DMS79 treated with DMSO at 0.1 percent for 48 hours (cell line): ENCODE data around the gene GALR2.
"Not testable (repeated sequence)": the region's sequence is repeated elsewhere in the genome, so short reads cannot be mapped to it uniquely, and the experiment has no call there.

Experiments used
- DNase-seq: peaks from one replicate; lab custom pipeline; 2025; lab: John Stamatoyannopoulos, UW

The GALR2 gene, protein sequence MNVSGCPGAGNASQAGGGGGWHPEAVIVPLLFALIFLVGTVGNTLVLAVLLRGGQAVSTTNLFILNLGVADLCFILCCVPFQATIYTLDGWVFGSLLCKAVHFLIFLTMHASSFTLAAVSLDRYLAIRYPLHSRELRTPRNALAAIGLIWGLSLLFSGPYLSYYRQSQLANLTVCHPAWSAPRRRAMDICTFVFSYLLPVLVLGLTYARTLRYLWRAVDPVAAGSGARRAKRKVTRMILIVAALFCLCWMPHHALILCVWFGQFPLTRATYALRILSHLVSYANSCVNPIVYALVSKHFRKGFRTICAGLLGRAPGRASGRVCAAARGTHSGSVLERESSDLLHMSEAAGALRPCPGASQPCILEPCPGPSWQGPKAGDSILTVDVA

DNA sequence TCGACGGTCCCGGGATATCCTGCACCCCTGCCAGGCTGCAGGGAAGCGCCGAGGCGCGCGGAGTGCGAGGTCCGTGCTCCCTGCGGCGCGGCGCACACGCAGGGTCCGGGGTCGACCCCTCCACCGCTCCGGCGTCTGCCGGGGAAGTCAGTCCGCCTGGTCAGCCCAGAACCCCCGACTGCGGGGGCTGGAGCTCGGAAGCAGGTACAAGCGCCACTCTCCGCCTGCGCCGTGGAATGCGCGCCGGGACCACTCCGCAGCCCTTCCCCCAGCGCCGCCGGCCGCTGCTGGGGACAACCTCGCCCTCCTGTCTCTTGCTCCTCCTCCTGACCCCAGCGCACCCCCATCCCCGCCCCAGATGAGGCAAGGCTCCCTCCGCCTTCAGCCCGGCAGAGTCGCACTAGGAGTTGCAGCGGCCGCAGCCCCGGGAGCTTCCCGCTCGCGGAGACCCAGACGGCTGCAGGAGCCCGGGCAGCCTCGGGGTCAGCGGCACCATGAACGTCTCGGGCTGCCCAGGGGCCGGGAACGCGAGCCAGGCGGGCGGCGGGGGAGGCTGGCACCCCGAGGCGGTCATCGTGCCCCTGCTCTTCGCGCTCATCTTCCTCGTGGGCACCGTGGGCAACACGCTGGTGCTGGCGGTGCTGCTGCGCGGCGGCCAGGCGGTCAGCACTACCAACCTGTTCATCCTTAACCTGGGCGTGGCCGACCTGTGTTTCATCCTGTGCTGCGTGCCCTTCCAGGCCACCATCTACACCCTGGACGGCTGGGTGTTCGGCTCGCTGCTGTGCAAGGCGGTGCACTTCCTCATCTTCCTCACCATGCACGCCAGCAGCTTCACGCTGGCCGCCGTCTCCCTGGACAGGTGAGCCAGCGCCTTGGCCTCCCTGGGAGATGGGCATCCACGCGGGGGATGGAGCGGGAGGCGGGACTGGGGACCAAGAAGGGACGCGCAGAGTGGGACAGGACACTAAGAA lies at the start of gene GALR2:
Gene GALR2, plus strand, starts transcription at position 392 of the 974 bp plus-strand sequence. Its CDS starts 103 bp downstream, at position 495.
- peak; percentile 31 for DNase-seq

DNA sequence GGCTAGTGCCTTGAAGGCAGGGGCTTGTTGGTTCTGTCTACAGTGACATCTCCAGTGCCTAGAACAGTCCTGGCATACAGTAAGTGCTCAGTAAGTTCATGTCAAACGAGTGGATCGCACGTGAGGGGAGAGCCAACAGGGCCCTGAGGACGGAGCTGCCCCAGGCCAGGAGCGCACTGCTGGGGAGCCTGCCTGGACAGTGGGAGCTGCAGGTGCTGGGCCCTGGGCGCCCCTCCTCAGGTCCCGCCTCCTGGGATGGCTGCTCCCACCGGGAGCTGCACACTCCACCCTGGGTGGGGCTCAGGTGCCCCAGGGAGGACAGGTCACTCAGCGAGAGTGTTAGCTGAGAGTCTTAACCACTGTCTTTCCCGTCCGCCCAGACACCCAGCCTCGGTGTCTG lies 49.3 kb upstream of the GALR2 start:
- no peak for DNase-seq

DNA sequence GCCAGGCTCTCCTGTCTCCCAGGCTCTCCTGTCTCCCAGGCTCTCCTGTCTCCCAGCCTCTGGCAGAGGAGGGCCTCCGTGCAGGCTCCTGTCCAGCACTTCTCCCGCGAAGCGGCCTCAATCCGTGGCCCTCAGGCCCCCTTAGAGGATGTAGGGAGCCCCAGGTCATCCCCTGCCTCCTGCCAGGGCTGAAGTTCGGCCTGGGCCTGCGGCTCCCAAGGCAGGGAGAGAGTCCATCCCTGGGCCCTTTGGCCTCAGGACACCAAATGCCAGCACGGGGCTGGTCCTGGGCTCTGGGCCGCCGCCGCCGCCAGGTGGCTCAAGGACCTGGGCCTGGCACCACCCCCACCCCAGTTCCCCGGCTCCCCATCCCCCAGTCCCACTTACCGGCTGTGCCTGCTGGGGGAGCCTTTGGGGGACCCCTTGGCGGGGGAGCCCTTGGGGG lies 47.8 kb upstream of the GALR2 start:
- DNase-seq: no peak

DNA sequence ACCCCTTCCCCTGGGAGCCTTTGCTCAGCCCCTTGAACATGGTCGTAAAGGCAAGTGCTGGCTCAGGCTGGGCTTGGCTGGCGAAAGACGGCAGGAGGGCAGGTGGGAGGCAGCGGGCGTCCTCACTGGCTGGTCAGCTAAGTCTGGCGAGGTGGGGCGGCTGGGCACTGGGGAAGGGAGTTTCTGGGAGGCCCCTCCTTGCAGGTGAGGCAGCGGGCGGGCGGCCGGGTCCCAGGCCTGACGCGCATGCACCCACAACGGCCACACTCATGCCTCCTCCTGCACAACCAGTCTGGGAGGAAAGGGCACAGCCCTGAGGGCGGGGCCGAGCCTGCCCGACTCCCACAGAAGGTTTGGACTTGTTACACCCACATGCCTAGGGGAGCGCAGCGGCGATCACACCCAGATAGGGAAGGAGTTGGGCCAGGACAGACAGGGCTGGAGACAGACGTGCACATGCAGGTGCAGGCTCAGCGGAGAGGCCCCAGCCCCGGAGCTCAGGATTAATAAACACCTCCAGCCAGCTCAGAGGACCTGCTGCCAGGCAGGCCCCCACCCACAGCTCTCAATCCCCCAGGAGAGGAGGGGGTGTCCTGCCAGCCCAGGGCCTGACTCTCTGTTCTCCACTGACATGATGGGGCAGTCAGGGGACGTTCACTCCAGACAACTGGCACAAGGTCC lies 47.3 kb upstream of the GALR2 start, which contains the start of gene EVPL:
Gene EVPL, minus strand, starts transcription at position 148 of the 681 bp plus-strand sequence. Its CDS starts 108 bp downstream, at position 40.
- peak; percentile 44 for DNase-seq

DNA sequence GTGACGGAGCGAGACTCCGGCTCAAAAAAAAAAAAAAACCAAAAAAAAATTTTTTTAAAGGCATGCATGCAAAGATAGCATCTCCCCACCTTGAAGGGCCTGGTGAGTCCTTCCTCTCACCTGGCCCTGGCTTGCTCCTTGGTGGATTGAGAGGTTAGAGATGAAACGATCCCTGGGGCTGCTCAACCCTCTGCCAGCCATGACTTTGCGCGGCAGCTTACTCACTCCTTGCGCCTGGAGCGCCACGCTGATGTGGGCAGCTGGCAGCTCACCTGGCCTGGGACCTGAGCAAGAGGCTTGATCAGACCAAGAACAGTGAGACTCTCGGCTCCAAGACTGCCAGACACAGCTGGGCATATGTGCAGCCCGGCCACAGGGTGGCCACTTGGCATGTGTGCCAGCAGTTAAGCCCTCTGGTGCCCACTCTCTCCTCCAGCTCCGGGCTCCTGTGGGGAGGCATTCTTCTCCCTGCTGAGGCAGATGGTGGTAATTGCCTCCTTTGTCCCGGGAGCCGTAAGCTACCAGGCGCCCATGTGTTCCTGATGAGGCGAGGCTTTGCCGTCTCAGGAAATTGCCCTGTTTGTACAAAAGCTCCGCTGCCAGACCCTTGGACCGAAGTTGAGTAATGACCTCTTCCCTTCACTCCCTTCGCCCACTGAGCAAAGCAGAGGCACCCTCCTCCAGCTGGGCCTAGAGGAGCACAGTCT lies 42.4 kb upstream of the GALR2 start:
- no peak for DNase-seq

DNA sequence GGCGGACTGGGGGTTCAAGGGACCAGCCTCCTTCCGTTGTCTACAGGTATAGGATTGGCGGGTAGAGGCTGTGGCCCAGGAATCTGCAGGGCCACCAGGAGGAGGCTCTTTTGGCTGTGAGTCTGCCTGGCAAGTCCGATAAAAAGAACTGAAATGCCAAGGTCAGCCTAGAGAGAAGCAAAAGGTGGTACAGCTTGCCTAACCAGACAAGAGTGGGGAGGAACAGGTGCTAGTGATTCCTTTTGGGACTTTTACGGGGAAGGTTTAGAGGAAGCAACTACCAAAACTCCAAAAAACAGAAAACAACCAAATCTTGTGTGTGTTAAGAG lies 41.8 kb upstream of the GALR2 start:
- no peak for DNase-seq

DNA sequence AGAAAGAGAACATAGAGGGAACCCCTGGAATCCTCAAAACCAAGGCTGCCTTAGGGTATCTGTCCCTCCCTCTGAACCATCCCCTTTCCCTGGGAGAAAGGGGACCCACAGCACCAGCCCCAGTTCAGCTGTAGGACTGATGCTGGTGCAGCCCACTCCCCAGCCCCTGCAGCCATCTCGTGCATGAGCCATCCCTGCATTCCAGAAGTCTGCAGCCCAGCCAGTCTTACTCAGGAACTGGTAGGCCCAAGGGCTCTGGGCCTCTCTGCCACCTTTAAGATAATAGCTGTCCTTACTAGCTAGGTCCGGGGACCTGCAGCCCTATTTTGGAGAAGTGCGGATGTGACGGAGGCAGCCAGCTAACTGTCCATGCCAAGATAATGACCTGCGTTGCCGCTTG lies 41.4 kb upstream of the GALR2 start:
- DNase-seq: no peak

DNA sequence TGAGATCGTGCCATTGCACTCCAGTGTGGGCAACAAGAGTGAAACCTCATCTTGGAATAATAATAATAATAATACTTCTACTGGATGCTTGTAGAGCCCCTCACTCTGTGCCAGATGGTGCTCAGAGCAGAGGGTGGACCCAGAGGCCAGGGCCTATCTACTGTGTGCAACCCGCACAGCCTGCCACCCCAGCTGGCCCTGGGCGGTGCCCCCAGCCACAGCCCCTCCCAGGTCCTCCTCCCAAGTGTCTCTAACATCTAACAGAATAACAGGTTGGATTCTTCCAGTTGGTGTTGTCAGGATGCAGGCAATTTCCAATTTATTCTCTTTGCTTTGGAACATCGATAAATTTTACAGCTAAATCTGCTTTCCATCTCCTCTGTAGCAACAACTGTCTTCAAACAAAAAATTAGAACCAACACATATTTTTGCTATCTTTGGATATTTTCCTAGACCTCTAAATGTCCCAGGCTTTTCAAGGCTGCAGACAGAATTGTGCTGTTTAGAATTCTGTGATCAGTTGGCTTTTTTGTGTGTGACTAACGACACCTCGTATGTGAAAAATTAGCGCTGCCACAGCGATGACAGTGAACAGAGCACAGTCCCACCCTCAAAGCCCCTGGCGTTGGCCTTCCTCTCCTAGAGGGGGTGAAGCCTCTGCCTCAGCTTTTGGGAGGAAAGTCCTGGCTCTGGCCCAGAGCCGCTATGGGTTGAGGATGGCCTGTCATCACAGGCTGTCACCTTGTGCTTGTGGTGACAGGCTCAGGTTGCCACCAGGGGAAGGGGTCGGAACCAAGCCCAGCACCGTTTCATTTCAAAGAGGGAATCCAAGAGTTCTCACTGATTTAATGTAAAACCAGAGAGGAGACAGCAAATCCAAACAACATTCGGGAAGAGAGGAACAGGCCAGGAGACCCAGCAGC lies 39.9 kb upstream of the GALR2 start:
- no peak for DNase-seq

DNA sequence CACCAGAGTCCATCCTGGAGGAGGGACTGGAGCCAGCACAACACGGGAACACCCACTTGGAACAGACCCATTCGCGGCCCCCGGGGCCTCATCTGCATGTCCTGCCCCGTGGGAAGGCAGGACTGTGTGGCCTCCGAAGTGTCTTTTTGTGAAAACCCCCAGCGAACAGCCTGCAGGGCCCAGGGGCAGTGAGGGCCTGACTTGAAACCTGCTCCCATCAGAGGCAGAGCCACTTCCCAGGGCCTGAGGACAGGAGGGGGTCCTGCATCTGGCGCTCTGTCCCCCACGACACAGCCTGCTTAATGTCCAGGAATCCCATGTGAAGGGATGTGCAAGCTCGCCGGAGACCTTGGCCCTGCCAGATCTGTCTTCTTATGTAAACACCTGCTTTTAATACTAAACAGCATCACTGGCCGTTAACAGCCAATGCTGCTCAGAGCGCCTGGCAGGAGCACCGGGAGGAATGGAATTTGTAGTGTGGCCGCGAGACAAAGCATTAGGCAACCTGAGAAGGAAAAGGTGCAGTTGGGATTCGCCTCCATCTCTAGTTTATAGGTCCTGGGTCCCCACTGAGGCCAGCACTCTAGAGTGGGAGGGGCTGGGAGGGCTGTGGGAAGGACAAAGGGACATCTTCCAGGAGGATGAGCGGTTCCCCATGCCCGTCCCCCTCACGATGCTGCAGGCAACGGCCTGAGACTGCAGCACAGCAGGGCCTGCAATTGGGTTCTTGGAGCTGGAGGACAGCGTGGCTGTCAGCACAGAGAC lies 37.9 kb upstream of the GALR2 start:
- no peak for DNase-seq

DNA sequence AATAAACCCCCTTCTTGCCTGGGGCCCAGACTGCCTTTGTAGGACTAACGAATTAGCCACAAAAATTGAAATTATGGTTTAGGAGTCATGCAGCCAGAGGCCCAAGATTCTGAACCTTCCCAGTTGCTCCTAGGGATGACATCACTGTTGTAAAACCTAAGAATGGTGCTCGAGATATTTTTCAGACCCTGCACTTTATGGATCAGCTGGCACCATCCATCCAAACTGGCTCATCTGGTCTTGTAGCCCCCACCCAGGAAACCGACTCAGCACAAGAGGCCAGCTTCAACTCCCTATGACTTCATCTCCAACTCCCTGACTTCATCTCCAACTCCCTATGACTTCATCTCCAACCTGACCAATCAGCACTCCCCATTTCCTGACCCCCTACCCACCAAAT lies 36.5 kb upstream of the GALR2 start:
- no peak for DNase-seq

DNA sequence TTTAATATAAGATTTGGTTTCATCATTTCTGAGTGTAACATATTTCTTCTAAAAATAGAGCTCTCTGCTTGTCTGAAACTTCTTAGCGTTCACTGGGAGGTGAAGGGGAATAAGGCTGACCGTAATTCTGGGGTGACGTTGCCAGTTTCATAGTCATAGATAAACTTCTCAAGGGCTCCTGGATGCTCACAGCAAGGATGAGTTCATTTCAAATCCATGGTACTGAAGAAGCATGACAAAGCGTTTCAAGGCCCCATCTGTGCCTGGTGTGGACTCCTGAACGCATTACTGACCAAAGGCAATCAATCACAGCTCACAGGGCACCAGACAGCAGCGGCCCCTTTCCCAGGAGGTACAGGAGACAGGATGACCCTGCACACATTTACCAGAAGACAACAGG lies 35.5 kb upstream of the GALR2 start:
- no peak for DNase-seq

DNA sequence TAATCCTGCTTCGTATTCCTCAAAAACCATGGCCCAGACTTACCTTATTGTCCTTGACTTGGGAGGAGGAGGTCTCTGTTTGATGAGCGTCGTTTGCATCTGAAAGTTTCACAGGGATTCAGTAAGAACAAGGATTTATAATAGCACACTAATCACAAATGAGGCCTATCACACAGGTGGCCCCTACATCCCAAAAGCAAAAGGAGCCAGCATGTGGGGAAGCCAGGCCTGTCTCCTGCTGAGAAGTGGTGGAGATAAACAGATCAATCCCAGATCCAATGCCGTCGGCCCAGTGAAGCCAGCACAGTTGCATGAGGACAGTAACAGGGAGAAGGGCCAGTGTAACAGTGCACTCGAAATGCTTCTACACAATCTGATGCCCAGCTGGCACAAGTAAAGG lies 34.2 kb upstream of the GALR2 start:
- no peak for DNase-seq

DNA sequence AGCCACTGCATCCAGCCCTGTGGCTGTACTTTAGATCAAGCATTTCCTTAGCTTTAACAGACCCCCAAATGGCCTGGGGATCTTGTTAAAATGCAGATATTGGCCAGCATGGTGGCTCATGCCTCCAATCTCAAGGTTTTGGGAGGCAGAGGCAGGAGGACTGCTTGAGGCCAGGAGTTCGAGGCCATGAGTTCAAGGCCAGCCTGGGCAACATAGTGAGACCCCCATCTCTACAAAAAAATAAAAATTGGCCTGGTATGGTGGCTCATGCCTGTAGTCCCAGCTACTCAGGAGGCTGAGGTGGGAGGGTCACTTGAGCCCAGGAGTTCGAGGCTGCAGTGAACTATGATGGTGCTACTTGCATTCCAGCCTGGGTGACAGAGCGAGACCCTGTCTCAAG lies 31.7 kb upstream of the GALR2 start:
- not testable (repeated sequence) for DNase-seq

DNA sequence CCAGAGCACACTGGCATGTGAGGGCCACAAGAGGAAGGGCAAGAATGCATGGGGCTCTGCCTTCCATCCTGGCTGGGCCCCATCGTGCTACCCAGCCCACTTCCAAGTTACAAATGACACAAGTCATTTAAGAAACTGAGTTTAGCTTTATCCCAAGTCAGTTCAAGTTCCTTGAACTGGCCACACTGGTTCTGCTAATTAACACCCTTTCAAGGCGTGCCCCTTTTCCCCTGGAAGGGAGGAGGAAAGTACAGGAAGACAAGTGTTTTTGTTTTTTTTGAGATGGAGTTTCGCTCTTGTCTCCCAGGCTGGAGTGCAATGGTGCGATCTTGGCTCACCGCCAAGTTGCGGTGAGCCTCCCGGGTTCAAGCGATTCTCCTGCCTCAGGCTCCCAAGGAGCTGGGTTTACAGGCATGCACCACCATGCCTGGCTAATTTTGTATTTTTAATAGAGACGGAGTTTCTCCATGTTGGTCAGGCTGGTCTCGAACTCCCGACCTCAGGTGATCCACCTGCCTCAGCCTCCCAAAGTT lies 30.0 kb upstream of the GALR2 start:
- not testable (repeated sequence) for DNase-seq

DNA sequence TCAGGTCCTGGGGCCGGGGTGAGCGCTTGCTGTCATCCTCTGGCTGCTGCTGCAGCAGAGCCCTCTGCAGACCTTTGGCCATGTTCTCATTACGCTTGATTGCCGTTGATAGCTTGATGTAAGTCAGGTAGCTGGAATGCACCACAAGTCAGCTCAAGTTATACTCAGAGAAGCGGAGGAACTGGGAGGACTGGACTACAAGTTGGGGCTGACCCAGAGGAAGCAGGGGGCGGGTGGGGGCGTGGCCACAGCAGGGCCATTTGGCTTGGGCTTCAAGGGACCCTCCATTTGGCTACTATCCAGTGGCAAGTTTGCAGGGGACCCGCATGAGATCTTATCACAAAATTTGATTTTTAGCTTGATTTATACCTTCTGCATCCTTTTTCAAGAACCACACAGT lies 28.5 kb upstream of the GALR2 start:
- no peak for DNase-seq

DNA sequence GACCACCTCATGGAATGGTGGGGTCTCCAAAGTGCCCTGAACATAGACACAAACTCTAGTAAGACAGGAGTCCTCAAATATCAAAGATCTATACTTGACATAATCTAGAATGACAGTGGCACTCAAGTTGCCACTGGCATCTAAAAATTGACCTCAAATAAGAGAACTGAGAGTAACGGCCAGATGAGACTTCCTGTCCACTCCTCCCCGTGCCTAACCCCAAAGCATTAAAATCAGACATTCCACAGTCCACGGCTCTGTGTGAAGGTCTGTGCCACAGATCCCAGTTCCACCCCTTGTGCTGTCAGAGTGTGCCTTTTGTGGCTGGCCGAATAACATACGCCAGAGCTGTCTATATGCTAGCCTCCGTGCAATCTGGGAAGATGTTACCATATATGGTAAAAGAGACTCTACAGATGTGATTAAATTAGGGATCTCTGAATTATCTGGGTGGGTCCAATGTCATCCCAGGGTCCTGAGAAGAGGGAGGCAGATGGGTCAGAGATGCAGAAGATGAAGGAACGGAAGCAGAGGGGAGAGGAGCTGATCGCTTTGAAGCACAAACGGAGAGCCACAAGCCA lies 26.5 kb upstream of the GALR2 start:
- no peak for DNase-seq

DNA sequence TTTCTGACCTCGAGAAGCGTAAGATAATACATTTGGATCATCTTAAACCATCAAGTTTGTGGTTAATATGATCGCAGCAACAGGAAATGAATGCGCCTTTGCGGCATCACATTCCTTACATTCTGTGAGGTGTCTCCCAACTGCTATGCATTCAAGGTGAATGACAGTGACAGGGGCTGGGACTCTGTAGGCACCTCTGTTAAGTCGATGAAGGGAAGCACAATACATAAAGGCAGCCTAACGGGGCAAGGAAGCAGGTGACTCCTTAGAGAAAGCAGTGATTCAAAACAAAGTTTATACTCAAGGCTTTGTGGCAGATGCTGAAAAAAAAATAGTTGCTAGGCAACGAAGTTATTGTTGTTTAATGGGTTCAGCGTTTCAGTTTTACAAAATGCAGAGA lies 25.9 kb upstream of the GALR2 start:
- DNase-seq: no peak

DNA sequence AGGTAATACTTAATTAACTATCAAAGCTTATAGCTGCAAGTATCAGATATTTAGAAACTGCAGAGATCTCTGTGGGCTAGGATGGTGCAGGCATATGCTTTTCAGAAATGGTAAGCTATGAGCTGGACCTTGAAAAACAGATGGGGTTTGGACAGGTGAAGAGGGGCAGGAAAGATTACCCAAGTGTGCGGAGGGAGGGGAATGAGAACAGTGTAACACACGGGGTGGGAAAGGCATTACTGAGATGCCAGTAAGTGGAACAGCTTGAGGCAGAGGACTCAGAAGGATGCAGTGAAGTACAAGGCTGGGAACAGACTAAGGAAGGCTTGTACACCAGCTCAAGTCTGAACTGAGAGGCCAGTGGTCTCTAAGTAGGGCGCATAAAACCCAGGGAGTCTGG lies 25.3 kb upstream of the GALR2 start:
- no peak for DNase-seq

DNA sequence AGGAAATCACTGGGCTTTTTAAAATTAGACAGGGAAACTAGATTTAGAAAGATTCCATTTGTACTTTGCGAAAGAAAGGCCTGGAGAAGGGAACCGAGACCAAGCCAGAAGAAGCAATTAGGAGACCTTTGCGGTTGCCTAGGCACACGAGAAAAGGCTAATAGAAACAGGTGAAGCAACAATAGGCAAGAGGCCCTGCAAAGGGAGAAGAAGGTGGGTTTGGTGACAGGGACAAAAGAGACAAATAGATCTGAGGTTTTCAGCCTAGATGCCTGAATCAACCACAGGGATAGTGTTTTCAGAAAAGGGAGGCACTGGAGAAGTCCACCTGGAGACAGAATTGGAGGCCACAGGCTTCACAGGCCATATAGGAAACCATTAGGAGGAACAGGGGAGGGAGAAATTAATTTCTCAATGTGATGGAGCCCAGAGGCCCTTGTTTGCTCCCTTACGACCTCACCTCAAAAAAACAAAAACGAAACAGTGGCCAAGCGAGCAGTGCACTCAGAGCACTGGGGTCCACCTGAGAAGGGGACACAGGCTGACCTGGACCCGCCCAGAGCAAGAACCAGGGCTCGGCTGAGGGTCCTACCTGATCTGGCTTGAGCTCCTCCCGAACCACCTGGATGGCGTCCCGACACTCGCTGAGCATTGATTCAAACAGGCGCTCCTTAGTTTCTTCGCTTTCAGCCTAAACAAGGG lies 24.6 kb upstream of the GALR2 start:
- DNase-seq: no peak
